ENCODE measurements around the gene NUP98. TPM values are rescaled to one million over a fixed set of nuclear protein-coding genes. Genes with fewer than 3 reads are reported as not detected.

NUP98 gene
- total RNA-seq, 1 donor from 2014 or later, result 82.6 TPM

- DNase-seq (ENCODE audit: low spot score in 2 of 2, unreplicated experiment in 2 of 2), result no peak
- Mint-ChIP-seq H3K9me3 (no peaks in the 10 kb centered on the region), H3K27ac (no peak overlapping the region), H3K4me1 (peaks cover 6% of the 10 kb centered on the region), H3K36me3 (no peaks in the 10 kb centered on the region), H3K27me3 (ENCODE audit: low read depth) (no peaks in the 10 kb centered on the region), H3K4me3 (no peak overlapping the region)
- TF ChIP-seq, protein P1, sequence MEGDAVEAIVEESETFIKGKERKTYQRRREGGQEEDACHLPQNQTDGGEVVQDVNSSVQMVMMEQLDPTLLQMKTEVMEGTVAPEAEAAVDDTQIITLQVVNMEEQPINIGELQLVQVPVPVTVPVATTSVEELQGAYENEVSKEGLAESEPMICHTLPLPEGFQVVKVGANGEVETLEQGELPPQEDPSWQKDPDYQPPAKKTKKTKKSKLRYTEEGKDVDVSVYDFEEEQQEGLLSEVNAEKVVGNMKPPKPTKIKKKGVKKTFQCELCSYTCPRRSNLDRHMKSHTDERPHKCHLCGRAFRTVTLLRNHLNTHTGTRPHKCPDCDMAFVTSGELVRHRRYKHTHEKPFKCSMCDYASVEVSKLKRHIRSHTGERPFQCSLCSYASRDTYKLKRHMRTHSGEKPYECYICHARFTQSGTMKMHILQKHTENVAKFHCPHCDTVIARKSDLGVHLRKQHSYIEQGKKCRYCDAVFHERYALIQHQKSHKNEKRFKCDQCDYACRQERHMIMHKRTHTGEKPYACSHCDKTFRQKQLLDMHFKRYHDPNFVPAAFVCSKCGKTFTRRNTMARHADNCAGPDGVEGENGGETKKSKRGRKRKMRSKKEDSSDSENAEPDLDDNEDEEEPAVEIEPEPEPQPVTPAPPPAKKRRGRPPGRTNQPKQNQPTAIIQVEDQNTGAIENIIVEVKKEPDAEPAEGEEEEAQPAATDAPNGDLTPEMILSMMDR (IDR thresholded peaks at IDR 0.05; ENCODE audit: unreplicated experiment), result no peak
These were observed 4.8 kb upstream of the NUP98 start for GRCh38 chr11:3802011-3802790.

- Mint-ChIP-seq H3K27me3 (ENCODE audit: low read depth) (no peaks in the 10 kb centered on the region), H3K27ac (peak overlapping the region; percentile 35), H3K4me1 (peaks cover 23% of the 10 kb centered on the region), H3K36me3 (no peaks in the 10 kb centered on the region), H3K9me3 (no peaks in the 10 kb centered on the region), H3K4me3 (no peak overlapping the region)
- TF ChIP-seq, protein P1 (IDR thresholded peaks at IDR 0.05; ENCODE audit: unreplicated experiment), result no peak
- DNase-seq (ENCODE audit: low spot score in 2 of 2, unreplicated experiment in 2 of 2), result no peak
These were observed 2.5 kb upstream of the NUP98 start for GRCh38 chr11:3799873-3800272.

GRCh38 chr11:3799143-3799542 lies 1.8 kb upstream of the NUP98 start:
- Mint-ChIP-seq H3K9me3 (no peaks in the 10 kb centered on the region), H3K4me3 (no peak overlapping the region), H3K27me3 (ENCODE audit: low read depth) (no peaks in the 10 kb centered on the region), H3K4me1 (peaks cover 23% of the 10 kb centered on the region), H3K36me3 (peaks cover 1% of the 10 kb centered on the region), H3K27ac (peak overlapping the region; percentile 59)
- TF ChIP-seq, protein P1 (IDR thresholded peaks at IDR 0.05; ENCODE audit: unreplicated experiment), result no peak
- no peak for DNase-seq (ENCODE audit: low spot score in 2 of 2, unreplicated experiment in 2 of 2)

- H3K4me1 Mint-ChIP-seq, result peaks cover 23% of the 10 kb centered on the region
- no peaks in the 10 kb centered on the region for H3K27me3 Mint-ChIP-seq (ENCODE audit: low read depth)
- peaks cover 14% of the 10 kb centered on the region for H3K36me3 Mint-ChIP-seq
- peak overlapping the region; percentile 100 for H3K27ac Mint-ChIP-seq
- H3K9me3 Mint-ChIP-seq, result no peaks in the 10 kb centered on the region
- H3K4me3 Mint-ChIP-seq, result peak overlapping the region; percentile 85
- DNase-seq (ENCODE audit: low spot score in 2 of 2, unreplicated experiment in 2 of 2), result no peak
- TF ChIP-seq, protein P1 (IDR thresholded peaks at IDR 0.05; ENCODE audit: unreplicated experiment), result no peak
These were observed 489 bp downstream of the NUP98 start for GRCh38 chr11:3796801-3797328.

DNA sequence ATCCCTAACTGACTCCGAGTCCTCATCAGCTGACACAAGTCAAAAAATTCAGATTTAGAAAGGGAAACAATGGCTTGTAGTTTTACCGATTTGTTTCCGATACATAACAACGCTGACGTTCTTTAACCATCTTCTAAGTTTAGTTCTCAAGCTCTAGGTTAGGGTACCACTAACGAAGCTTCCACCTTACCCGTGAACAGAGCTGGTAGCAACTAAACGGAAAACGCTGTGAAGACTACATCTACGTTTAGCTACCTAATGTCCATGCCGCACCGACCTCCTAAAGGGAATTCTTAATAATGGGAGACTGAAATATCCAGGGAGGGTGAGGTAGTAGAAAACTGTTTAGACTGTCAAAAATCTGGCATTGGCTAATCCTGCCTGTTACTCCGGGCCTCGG lies 1.0 kb downstream of the NUP98 start:
- Mint-ChIP-seq H3K4me3 (peak overlapping the region; percentile 85), H3K27me3 (ENCODE audit: low read depth) (no peaks in the 10 kb centered on the region), H3K9me3 (no peaks in the 10 kb centered on the region), H3K27ac (peak overlapping the region; percentile 100), H3K4me1 (peaks cover 23% of the 10 kb centered on the region), H3K36me3 (peaks cover 14% of the 10 kb centered on the region)
- no peak for DNase-seq (ENCODE audit: low spot score in 2 of 2, unreplicated experiment in 2 of 2)
- TF ChIP-seq, protein P1 (IDR thresholded peaks at IDR 0.05; ENCODE audit: unreplicated experiment), result no peak
